Osteocyte (in vitro differentiated cells): ENCODE measurements around the gene NMS. TPM values are rescaled to one million over a fixed set of nuclear protein-coding genes. Genes with fewer than 3 reads are reported as not detected.
A peak's percentile ranks its signal among the peaks of the same experiment; 100 is the strongest.

Source experiments
- DNase-seq: peaks from one replicate; pipeline ENCODE4 v3.0.0; 2021; ENCODE audit warnings: mixed read lengths; ENCODE audit not compliant: unreplicated experiment; ENCODE audit errors: extremely low spot score
- H3K27ac Mint-ChIP-seq: one replicate; pipeline ENCODE4 v1.8.0; 2021; ENCODE audit warnings: mild to moderate bottlenecking, mixed read lengths; ENCODE audit not compliant: unreplicated experiment
- H3K27me3 Mint-ChIP-seq: one replicate; pipeline ENCODE4 v1.8.0; 2021; ENCODE audit warnings: mixed read lengths; ENCODE audit not compliant: unreplicated experiment
- H3K36me3 Mint-ChIP-seq: one replicate; pipeline ENCODE4 v1.8.0; 2021; ENCODE audit warnings: mixed read lengths; ENCODE audit not compliant: unreplicated experiment
- H3K4me1 Mint-ChIP-seq: one replicate; pipeline ENCODE4 v1.8.0; 2021; ENCODE audit warnings: mixed read lengths; ENCODE audit not compliant: unreplicated experiment
- H3K4me3 Mint-ChIP-seq: one replicate; pipeline ENCODE4 v1.8.0; 2021; ENCODE audit warnings: mild to moderate bottlenecking, moderate library complexity, mixed read lengths; ENCODE audit not compliant: unreplicated experiment
- H3K9me3 Mint-ChIP-seq: one replicate; pipeline ENCODE4 v1.8.0; 2021; ENCODE audit warnings: mixed read lengths; ENCODE audit not compliant: unreplicated experiment
- total RNA-seq: library from RNA; stranded (reverse); gene quantifications from 2 replicates; pipeline ENCODE4 v1.2.1, GENCODE V29; 2021
- TF ChIP-seq, protein P1 (sequence below): fragments of 200-600 bp; sonication (generic); IDR thresholded peaks from 2 replicates; pipeline ENCODE4 v1.5.0; 2021; ENCODE audit warnings: antibody characterized with exemption, mild to moderate bottlenecking, moderate library complexity

The NMS gene
- total RNA-seq, 1 donor from 2014 or later: not detected

- peak; percentile 38 for DNase-seq
- Mint-ChIP-seq H3K27me3 (peaks cover 57% of the 10 kb centered on the region), H3K36me3 (no peaks in the 10 kb centered on the region)
Observed at GRCh38 chr2:100509066-100509465, 38.8 kb downstream of the NMS start.

GRCh38 chr2:100513650-100514049 is 43.4 kb downstream of the NMS start:
- Mint-ChIP-seq H3K4me1 (no peaks in the 10 kb centered on the region), H3K36me3 (no peaks in the 10 kb centered on the region), H3K27ac (no peak overlapping the region), H3K27me3 (peaks cover 46% of the 10 kb centered on the region), H3K9me3 (no peaks in the 10 kb centered on the region), H3K4me3 (no peak overlapping the region)
- DNase-seq: peak; percentile 19
- TF ChIP-seq, protein P1, sequence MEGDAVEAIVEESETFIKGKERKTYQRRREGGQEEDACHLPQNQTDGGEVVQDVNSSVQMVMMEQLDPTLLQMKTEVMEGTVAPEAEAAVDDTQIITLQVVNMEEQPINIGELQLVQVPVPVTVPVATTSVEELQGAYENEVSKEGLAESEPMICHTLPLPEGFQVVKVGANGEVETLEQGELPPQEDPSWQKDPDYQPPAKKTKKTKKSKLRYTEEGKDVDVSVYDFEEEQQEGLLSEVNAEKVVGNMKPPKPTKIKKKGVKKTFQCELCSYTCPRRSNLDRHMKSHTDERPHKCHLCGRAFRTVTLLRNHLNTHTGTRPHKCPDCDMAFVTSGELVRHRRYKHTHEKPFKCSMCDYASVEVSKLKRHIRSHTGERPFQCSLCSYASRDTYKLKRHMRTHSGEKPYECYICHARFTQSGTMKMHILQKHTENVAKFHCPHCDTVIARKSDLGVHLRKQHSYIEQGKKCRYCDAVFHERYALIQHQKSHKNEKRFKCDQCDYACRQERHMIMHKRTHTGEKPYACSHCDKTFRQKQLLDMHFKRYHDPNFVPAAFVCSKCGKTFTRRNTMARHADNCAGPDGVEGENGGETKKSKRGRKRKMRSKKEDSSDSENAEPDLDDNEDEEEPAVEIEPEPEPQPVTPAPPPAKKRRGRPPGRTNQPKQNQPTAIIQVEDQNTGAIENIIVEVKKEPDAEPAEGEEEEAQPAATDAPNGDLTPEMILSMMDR: no peak

More at GRCh38 chr2:100509066-100509465, 38.8 kb downstream of the NMS start:
- TF ChIP-seq, protein P1: no peak
- H3K4me3 Mint-ChIP-seq: no peak overlapping the region
- H3K27ac Mint-ChIP-seq: no peak overlapping the region
- H3K9me3 Mint-ChIP-seq: peaks cover 13% of the 10 kb centered on the region
- H3K4me1 Mint-ChIP-seq: no peaks in the 10 kb centered on the region

- Mint-ChIP-seq H3K4me3 (no peak overlapping the region), H3K4me1 (no peaks in the 10 kb centered on the region), H3K27me3 (peaks cover 27% of the 10 kb centered on the region), H3K9me3 (no peaks in the 10 kb centered on the region), H3K27ac (no peak overlapping the region), H3K36me3 (no peaks in the 10 kb centered on the region)
- no peak for DNase-seq
- TF ChIP-seq, protein P1: no peak
Observed at GRCh38 chr2:100517556-100517955, 47.3 kb downstream of the NMS start.

- no peak for DNase-seq
- Mint-ChIP-seq H3K27ac (no peak overlapping the region), H3K9me3 (no peaks in the 10 kb centered on the region), H3K4me1 (no peaks in the 10 kb centered on the region), H3K36me3 (no peaks in the 10 kb centered on the region), H3K4me3 (no peak overlapping the region), H3K27me3 (peaks cover 17% of the 10 kb centered on the region)
- TF ChIP-seq, protein P1: no peak
Observed at GRCh38 chr2:100518801-100519200, 48.5 kb downstream of the NMS start.

DNA sequence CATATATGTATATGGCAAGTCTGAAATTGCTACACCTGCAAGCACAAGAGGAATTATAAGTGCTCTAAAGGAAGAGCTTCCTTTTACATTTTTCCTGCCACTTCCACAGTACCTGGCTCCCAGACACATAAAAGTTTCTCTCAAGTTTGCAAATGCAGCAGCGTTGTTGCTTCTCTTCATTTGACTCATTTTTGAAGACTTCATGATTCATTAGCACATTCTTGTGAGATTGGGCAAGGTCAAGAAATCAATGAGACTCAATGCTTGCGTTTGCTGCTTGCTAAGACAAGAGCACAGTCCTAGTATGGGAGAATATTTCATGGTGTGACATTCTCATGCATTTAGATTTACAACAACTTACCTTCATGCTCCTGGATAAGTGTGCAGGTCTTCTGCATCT is 49.9 kb downstream of the NMS start:
- no peaks in the 10 kb centered on the region for H3K9me3 Mint-ChIP-seq
- H3K4me1 Mint-ChIP-seq: no peaks in the 10 kb centered on the region
- H3K36me3 Mint-ChIP-seq: no peaks in the 10 kb centered on the region
- H3K27me3 Mint-ChIP-seq: peaks cover 16% of the 10 kb centered on the region
- H3K27ac Mint-ChIP-seq: no peak overlapping the region
- no peak overlapping the region for H3K4me3 Mint-ChIP-seq
- peak; percentile 4 for DNase-seq
- TF ChIP-seq, protein P1: no peak
